GM21825 (cell line): ENCODE data around the gene DSCAML1.
"Not testable (repeated sequence)": the region's sequence is repeated elsewhere in the genome, so short reads cannot be mapped to it uniquely, and the experiment has no call there.

Source experiments
- ATAC-seq: cut with Tn5 transposase; IDR thresholded peaks from one replicate; pipeline ENCODE4 v1.9.1; 2021; ENCODE audit warnings: mild to moderate bottlenecking, moderate library complexity; ENCODE audit not compliant: unreplicated experiment

Gene DSCAML1

DNA sequence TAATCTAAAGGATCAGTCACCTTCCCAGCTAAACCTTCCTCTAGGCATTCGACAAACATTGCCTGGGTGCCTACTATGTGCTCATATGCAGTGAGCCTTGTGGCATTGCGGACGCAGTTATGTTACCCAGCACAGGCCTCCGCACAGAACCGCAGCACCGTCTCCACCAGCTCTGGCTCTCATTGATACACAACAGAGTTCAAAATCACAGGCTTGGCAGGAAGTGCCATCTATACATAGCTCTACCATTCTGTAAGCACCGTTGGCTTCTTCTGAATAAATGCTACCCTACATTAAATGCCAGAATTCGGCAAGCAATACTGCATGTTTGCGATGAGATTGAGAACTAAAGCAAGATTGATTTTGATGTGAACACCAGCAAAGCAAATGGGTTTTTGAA lies 31.0 kb downstream of the DSCAML1 start:
- no peak for ATAC-seq

DNA sequence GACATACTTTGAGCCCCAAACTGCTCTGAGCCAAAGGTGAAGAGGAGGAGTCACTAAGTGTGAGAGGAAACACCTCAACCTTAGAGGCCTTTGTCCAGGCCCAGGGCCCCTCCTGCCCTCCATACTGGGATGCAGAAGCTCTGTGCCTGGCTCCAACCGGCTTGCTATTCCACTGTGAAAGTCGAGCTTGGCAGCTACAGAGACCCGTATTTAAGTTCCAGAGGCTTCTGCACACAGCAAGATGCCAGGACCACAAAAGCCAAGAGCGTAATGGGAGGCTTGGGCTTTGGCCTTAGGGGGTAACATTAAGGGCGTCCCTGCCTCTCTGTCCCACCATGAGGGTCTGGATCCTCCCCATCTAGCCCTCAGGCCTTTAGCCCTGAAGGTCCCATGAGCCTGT lies 31.9 kb downstream of the DSCAML1 start:
- ATAC-seq, result no peak

DNA sequence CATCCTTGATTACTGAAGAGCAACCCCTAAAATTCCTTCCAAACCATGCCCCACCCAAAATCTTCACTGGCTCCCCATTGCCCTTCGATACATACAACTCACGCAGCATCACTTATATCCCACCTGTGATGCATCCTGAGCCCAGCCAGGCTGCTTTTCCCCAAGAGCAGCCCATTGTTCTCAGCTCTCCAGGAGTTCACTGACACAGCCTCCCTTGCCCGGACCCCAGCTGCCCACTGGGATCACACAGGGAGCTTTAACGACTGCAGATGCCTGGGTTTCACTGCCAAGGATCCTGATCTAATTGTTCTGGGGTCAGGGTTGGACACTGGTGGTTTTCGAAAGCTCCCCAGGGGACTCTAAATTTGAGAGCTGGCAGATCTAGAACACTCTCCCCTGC lies 33.6 kb downstream of the DSCAML1 start:
- ATAC-seq, result not testable (repeated sequence)

DNA sequence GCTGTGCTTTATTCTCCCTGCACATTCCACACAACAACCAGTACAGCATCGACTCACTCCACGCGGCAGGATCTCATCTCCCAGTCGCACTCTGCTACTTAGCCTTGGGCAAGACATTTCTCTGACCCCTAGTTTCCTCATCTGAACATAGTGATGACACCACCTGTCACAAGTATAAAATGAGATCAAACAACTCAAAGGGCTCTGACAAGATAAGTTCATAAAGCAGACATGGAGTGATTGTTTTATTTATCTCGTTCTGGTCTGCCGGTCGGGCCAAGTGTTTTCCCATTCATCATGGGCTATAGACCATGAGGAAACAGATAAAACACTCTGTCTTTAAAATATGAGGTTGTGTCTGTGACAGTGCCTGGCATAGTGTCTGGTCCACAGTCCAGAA lies 35.0 kb downstream of the DSCAML1 start:
- no peak for ATAC-seq

DNA sequence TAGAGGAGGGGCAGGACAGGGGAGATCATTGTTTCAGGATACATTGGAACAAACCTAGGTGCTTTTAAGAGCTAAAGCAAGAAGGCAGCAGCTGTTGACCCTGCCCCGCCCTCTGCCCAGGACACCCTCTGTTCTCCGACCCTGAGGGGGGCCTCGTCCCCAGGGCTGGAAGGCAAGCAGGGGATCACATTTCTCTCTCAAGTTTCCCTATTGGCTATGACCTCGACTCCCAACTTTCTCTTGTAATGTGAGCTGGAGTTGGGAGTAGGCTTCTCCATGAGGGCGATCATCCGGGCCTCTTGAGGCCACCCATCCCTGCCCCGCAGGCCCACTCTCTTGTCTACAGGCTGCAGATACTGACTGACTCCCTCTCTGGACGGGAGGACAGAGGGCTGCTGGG lies 37.7 kb downstream of the DSCAML1 start:
- ATAC-seq, result no peak

DNA sequence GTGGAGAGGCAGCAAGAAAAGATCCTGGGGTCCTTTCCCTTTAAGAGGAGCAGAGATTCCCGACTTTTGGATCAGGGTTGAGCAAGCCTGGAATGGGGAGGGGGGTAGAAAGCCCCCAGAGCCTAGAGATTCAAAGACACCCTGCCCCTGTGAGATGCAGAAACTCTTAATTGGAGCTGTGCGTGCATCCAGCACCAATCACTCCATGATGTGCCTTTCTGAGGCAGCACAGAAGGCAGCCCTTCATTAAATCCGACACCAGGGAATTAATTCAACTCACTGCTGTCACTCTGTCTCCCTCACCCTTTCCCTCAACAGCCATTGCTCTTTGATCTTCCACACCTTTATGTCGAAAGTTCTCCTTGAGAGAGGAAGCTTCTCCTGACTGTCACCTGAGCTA lies 43.0 kb downstream of the DSCAML1 start:
- no peak for ATAC-seq

DNA sequence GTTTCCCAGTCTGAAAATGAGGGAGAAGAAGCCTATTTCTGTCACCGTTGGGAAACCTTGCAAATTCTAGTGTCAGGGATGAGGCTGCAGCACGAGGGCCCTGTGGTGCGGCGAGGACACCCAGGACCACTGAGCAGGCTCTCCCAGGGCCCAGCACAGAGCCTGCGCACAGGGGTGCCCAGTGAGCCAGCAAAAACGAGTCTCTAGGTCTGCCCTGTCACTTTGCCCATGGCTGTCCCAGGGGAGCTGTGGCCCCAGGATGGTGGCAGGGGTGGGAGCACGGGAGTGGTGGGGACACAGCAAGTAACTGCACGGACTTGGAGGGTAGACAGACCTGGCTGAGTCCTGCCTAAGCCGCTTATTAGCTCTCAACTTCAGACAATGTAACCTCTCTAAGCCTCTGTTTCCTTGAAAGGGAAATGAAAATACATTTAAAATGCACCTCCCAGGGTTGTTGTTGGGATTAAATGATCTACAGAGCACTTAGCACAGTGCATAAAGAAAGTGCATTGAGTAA lies 44.2 kb downstream of the DSCAML1 start:
- ATAC-seq, result no peak

DNA sequence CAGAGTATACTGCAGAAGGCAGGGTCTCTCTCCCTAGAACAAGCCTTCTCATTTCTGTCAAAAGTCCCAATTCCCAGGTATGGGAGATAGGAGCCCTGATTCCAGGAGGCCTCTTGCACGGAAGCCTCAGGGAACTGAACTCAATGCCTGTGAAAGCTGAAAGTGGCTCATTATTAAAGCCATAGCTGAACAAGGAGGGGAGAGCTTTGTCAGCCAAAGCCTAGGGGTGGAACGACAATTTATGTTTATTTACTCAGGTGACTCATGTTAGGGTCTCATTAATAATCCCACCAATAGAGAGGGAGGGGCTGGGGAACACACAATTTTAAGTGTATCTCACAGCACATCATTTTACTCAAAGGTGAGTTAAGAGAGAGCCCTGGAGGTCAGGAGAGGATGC lies 44.9 kb downstream of the DSCAML1 start:
- ATAC-seq, result no peak

DNA sequence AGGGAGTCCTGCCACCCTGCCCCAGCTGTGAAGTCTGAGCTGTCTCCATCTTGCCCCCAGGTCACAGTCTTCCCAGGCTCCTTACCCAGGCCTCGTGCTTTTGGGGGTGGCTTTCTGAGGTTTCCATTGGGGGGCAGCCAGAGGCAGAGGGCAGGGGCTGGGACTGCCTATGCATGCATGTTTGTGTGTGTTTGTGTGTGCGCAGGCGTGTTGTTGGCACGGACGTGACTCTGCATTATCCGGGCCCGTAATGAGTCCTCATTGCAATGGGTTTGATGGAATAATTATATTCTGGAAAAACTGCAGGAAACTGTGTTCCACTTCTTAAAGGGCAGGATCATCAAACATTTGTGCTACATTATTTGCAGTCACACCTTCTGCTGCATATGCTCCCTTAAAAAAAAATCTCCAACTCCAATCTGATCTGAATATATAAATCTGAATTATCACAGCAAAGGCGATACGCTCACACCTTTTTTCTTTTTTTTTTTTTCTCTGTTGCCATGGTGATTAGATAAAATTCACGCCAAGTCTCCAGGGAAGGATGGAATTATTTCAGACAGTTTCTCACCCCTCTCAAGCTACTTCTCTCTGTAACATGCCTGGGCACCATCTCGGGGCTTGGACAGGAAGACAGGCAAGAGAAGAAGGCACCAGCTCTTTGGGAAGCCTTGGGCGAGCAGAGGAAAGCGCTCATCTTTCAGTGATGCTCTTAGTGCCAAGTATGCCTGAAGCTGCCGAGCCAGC lies 45.9 kb downstream of the DSCAML1 start:
- no peak for ATAC-seq

DNA sequence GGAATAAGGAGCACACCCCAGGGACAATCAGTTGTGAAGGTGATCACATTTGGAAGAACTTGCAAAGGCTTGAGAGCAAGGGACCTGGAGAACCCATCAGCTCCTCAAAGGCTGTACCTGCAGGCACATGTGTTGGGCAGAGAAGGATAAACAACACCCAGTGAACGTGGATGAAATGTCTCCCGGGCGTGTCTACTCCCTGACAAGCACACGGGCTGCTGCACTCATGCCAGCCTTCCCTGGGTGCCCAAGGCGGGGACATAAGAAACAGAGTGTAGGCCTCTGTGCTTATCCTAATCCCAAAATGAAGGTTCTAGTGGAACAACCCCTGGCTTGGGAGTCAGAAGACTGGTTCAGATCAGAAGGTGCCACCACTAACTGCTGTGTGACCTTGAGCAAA lies 46.7 kb downstream of the DSCAML1 start:
- no peak for ATAC-seq

DNA sequence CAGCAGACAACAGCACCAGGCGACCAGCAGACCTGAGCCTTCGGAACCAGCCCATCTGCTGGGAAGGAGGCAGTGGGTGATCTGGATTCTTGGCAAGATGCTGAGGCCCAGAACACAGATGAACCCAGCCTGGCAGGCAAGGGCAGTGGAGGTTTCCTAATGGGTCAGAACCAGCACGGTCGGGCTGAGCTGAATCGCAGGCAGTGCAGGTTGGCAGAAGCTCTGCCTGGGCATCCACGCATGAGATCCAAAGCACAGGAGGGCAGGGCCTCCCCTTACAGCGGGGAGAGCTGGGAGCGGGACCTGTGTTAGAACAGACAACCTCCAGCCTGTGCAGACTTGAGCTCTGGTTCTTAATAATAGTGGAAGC lies 47.5 kb downstream of the DSCAML1 start:
- ATAC-seq, result no peak

DNA sequence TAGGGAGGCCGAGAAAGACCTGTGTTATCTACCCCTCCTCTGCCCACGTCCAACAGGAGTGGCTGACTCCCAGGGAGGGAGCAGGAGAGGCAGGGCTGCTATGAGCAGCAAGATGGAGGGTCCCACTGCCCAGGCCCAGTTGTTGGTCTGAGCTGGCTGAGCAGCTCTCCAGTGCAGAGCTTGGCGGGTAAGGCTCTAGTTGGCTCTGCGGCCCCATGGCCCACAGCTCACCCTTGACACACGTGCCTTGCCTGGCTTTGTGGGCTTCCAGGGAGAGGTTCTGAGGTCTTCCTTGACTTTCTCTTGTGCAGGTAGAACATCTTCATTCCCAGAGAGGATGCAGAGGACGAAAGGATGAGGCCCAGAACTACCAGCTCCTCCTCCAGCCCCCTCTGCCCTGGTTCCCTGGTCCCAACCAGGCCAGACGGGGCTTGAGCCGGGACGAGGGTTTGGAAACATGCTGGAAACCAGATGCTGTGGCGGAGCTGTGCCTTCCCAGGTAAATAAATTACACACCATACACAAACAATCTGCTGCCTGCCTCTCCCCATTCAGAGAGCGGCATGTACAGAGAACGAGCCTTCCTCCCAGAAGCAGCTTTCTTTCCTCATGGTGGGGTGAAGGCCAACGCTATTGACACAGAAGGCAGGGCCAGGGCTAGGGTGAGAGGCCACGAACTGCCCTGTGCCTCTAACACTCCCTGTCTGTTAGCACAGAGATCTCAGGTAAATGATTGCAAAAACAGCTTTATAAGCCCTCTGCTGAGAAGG lies 48.1 kb downstream of the DSCAML1 start:
- ATAC-seq, result no peak

DNA sequence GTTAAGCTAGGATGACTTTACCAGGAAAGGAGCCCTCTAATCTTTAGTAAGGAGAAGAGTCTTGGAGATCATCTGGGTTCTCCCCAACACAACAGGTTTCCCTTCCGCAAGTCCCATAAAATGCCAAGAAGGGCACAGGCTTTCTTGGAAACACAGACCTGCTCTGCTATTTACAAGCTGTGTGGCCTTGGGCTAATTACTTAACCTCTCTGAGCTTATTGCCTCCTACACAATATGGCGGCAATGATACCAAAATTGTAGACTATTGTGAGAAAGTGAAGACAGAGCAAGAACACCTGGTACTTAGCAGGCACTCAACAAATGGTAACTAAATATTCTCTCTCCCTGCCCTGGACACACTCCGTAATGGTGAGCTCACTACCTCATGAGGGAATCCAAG lies 49.1 kb downstream of the DSCAML1 start:
- no peak for ATAC-seq

DNA sequence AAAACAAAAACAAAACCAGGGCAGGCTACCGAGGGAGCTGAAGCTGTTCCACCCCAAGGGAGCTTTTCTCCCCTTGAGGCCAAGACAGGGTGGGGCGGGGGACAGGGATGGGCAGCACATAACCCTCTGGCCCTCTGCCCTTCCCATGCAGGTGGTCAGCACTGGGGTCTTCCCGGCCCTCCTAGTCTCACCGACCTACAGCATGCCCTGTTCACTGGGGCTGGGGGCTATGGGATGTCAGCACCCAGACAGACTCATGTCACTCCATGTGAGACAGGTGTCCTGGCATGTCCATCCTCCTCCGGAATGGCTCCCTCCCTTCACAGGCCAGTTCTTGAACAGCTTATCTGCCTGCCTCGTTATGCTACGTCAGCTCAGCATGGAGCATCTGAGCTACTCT lies 51.7 kb downstream of the DSCAML1 start:
- no peak for ATAC-seq

DNA sequence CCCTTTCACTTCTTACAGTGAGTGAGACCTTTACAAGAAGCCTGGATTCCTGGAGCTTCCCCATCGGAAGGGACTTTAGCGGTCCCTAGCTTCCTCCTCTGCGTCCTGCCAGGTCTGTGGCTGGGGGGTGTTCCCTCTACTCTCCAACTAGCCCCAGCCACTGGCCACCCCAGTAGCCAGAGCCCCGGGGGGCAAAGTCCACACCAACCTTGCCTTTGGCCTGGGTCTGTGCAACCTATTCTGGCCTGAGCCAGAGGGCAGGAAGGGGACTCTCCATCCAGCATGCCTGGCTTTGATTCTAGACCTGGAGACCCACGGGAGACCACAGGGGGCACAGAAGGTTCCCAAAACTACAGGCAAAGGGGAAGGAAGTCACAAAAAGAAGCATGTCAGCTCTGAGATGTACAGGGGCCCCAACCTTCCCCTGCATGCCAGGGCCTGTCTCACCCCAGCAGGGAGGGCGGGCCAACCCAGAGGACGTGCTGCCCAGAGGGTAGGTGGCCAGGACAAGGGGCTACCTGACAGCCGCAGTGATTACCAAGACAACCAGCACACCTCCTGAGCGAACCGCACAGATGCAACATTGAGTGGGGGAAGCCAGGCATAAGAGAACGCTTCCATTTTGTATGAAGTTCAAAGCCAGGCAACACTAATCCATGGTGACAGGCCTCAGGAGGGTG lies 52.4 kb downstream of the DSCAML1 start:
- ATAC-seq, result no peak

DNA sequence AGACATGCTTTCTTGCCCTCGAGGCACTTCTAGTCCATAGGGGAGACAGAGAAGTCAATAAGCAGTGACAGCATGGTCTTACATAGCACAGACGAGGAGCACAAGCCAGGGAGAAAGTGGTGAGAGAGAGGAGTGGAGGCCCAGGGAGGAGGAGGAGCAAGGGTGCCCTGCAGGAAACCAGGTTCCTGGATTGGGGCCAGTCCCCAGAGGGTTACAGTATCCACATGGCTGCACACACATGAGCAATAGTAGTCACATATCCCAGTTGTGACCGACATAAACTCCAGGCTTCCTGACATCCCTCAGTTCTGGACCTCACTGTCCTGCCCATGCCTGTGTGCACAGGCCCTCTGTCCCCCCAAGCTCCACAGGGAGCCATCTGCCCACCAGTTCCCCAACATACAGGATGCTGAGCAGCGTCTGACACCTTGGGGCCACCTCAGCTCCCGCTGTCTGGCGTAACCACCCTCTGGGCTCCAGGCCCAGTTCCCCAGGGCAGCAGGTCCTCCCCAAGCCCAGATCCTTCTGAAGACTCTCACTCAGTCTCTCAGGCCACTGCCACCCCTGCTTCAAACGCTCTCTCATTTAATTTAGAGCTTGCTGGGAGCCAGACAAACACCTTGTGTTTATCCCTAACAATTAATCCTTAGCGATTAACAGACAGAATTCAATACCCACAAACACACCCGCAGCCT lies 53.7 kb downstream of the DSCAML1 start:
- no peak for ATAC-seq

DNA sequence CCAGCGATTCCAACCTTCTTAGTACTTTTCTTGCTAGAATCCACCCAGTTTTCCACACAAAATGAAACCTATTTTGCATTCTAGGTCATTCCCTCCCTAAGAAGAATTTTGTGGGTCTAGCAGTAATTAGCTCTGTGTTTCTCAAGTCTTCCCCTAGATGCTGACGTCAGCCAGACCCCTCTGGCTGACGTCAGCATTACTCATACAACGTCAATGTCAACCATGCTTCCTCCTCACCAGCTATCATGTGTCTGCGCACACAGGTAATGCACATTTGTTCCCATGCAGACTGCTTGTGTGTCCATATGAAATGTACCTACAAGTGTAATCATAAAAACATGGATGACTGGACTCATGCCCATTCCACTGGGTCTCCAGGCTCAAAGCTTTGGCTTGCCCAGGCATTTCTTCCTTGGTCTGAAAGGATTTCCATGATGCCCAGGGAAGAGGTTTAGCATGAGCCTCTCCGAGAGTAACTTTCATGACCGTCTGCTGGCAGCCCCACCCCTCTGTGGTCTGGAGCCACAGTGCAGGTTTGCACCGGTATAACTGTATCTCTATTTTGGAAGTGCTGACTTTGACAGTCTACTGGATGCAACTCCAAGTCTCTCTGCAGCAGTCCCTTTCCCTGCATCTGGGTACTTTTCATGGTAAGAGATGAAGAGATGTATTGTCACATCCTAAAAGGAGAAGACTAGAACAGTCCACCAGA lies 58.6 kb downstream of the DSCAML1 start:
- no peak for ATAC-seq

DNA sequence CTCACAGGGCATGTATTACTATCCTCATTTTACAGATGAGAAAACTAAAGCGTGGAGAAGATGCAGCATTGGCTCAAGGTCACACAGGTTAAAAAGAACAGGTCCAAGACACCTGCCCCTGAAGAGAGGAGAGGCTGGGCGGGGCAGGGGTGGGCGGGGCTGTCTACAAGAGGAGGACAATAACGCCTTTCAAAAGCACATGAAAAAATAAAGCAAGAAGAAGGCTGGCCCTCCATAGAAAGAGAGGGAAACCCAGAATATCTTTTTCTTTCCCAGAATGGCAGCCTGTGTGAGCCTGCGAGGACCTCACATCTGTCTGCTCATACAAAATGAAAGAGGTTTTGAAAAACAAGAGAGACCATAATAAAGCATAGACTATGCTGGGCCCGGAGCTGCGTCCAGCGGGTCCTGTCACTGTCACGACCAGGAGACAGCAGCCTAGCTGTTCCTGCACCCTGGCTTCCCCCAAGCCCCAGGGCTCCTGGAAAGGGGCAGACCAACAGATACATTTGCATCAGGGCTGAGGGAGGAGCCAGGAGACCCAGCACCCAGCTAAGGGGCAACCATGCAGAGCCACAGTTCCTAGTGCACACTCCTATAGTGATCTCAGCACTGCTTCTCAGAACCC lies 61.6 kb downstream of the DSCAML1 start:
- no peak for ATAC-seq

DNA sequence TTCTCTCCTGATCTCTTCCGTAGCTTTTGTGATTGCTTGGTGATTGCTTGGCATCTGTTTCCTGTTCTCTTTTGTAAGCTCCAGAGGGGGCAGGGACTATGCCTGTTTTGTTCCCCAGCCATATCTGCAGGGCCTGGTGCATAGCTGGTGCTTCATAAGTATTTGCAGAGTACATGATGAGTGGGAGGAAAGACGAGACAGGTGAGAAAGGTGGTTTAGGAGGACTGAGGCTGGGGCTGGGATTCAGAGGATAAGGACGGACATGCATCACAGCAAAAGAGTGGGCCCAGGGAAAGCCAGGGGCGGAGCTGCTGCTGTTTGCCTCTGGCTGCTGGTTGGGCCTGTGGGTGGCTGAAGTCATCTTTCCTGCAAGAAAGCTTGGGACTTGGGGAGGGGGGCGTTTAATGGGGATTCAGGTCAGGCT lies 62.4 kb downstream of the DSCAML1 start:
- no peak for ATAC-seq

DNA sequence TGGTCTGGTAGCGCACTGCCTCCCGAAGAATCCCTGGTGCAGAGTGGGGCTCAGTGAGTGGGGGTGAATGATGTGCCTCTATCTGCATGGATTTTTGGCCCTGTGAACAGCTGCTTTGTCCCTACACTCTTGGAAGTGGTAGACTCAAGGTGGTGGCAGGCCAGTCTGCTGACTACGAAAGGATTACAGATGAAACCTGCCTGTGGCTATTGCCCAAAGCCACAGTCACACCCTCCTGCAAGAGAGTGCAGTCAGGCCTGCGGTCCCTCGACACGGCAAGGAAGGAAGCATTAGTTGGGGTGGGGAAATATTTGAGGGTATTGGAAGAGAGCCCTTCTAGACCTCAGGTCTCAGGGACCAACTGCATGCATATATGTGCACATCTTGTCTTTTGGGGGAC lies 63.7 kb downstream of the DSCAML1 start:
- no peak for ATAC-seq
